ENCODE results near the gene ZSCAN1. TPM values are rescaled to one million over a fixed set of nuclear protein-coding genes. Genes with fewer than 3 reads are reported as not detected.

Gene ZSCAN1
- total and polyA plus RNA-seq, 2 of the 4 experiments (the other 2 are of a cell fraction) = not detected

DNA sequence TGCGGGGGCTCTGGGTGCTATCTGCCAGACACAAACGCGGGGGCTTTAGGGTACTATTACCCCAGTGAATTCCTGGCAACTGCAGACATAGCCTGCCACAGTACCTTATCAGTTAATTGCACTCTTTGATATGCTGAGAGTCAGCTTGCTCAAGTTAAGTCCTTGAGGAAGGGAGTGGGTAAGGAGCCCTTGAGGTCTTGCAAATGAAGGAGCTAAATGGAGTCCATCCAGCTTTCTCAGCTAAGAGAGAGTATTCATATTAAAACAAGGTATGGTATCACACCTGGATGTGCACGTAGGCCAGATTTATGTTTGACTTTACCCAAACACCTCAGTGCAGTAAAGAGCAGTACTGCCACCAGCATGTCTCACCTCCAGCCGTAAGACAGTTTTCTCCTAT is 19.7 kb upstream of the ZSCAN1 start:
- no peak overlapping the region for H3K14ac ChIP-seq (replicated peaks; ENCODE audit: low read depth, low read length)
- ChIA-PET POLR2A (ENCODE audit: unreplicated experiment) (no interaction called here), CTCF (no interaction called here)
- H4K5ac ChIP-seq (ENCODE audit: low read depth, low read length) = no peak overlapping the region
- no CpG with 5 or more reads among the region's 5 CpGs for WGBS, 2 experiments (ENCODE audit: extremely low coverage in 2 of 2, insufficient read length in 1 of 2)
- no peaks in the 10 kb centered on the region for H4K20me1 ChIP-seq (ENCODE audit: insufficient read depth, low read length)
- no peak overlapping the region for H3K56ac ChIP-seq (ENCODE audit: extremely low read depth, insufficient read depth, low read length)
- no peaks in the 10 kb centered on the region for H3K79me1 ChIP-seq (ENCODE audit: low read depth in 1 of 2, low read length in 2 of 2)
- no peak overlapping the region for H2AK5ac ChIP-seq (ENCODE audit: low read depth, low read length)
- TF ChIP-seq BHLHE40 (IDR thresholded peaks at IDR 0.05; ENCODE audit: low read depth, low read length) (no peak), SMC3 (IDR thresholded peaks at IDR 0.05; ENCODE audit: low read depth, low read length) (no peak), MXI1 (IDR thresholded peaks at IDR 0.05; ENCODE audit: borderline replicate concordance, low read depth, low read length) (no peak), RFX5 (IDR thresholded peaks at IDR 0.05; ENCODE audit: low read depth, low read length) (no peak), FOS (IDR thresholded peaks at IDR 0.05; ENCODE audit: low read depth, low read length) (no peak), MAFK (IDR thresholded peaks at IDR 0.05; ENCODE audit: low read depth, low read length) (no peak), POLR2A (IDR thresholded peaks at IDR 0.05; ENCODE audit: low read depth, low read length) (no peak), RCOR1 (IDR thresholded peaks at IDR 0.05; ENCODE audit: insufficient replicate concordance, low read length) (no peak)
- TF ChIP-seq, protein P1, sequence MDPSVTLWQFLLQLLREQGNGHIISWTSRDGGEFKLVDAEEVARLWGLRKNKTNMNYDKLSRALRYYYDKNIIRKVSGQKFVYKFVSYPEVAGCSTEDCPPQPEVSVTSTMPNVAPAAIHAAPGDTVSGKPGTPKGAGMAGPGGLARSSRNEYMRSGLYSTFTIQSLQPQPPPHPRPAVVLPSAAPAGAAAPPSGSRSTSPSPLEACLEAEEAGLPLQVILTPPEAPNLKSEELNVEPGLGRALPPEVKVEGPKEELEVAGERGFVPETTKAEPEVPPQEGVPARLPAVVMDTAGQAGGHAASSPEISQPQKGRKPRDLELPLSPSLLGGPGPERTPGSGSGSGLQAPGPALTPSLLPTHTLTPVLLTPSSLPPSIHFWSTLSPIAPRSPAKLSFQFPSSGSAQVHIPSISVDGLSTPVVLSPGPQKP (IDR thresholded peaks at IDR 0.05; ENCODE audit: borderline replicate concordance, low read depth, low read length) = no peak
- no peak overlapping the region for H2BK20ac ChIP-seq (ENCODE audit: low read depth, low read length)
- DNase-seq = no peak
- no TSS peak for BruUV-seq (replicated peaks)
- H2BK15ac ChIP-seq (ENCODE audit: low read depth, low read length) = no peak overlapping the region
- no peak overlapping the region for H3K27ac ChIP-seq (ENCODE audit: insufficient read depth, low read length)
- no peak overlapping the region for H3K23ac ChIP-seq (ENCODE audit: low read depth, low read length)
- no peak overlapping the region for H3K9ac ChIP-seq (ENCODE audit: low read depth, low read length)
- no peak overlapping the region for H3K4me2 ChIP-seq (ENCODE audit: low read depth, low read length)
- H3K4me1 ChIP-seq (ENCODE audit: control insufficient read depth, insufficient read depth, low read length) = no peaks in the 10 kb centered on the region
- H2AFZ ChIP-seq (replicated peaks; ENCODE audit: low read length, poor library complexity) = no peak overlapping the region
- H3K9me3 ChIP-seq (ENCODE audit: control insufficient read depth, insufficient read depth, low read length) = peaks cover 57% of the 10 kb centered on the region
- no peak overlapping the region for H2AK9ac ChIP-seq (replicated peaks; ENCODE audit: low read depth, low read length, poor library complexity)
- dilution Hi-C loops (cut with HindIII; ENCODE audit: low sequenced_read_pairs, unreplicated experiment) = no loop called here
- H3K18ac ChIP-seq (ENCODE audit: low read depth, low read length) = no peak overlapping the region
- no peak overlapping the region for H3K4me3 ChIP-seq (ENCODE audit: insufficient read depth, low read depth, low read length)
- H3K4ac ChIP-seq (ENCODE audit: low read depth, low read length) = no peak overlapping the region
- H4K8ac ChIP-seq (ENCODE audit: low read depth in 2 of 2, low read length in 2 of 2) = no peak overlapping the region
- H3K36me3 ChIP-seq (ENCODE audit: control insufficient read depth, insufficient read depth, low read length) = peaks cover 2% of the 10 kb centered on the region; the same call in 1 of the 2 replicates
- no peaks in the 10 kb centered on the region for H3K9me1 ChIP-seq (ENCODE audit: insufficient read depth, low read length)
- in situ Hi-C loops (cut with MboI; ENCODE audit: low sequenced_read_pairs) = no loop called here
- no peak overlapping the region for H4K91ac ChIP-seq (ENCODE audit: insufficient read depth, low read depth, low read length)
- H2BK120ac ChIP-seq (ENCODE audit: low read depth, low read length) = no peak overlapping the region
- intact Hi-C loops (cut with micrococcal nuclease) = no loop called here
- ATAC-seq (ENCODE audit: low read depth) = no peak
- no peaks in the 10 kb centered on the region for H3K27me3 ChIP-seq (ENCODE audit: control insufficient read depth, insufficient read depth, low read length)
- H2BK5ac ChIP-seq (ENCODE audit: low read depth, low read length, poor library complexity, severe bottlenecking) = no peak overlapping the region
